H1 (cell line): ENCODE data around the gene GINS2.

ENCODE experiments used
- BRCA1 ChIP-seq: IDR thresholded peaks from 2 replicates; pipeline ENCODE4 v1.6.1; 2012; ENCODE audit warnings: low read depth, low read length, improper control_type of control experiment
- CREB1 ChIP-seq: IDR thresholded peaks from 2 replicates; pipeline ENCODE4 v1.6.1; 2012; ENCODE audit warnings: inconsistent platforms
- CTCF ChIP-seq, 3 experiments: IDR thresholded peaks; 1 replicate in 2 of 3; 2 replicates in 1 of 3; pipeline versions ENCODE4 v1.5.1 to v1.6.1; 2011; ENCODE audit warnings: low read length in 3 of 3, mild to moderate bottlenecking in 3 of 3, inconsistent platforms in 2 of 3, low read depth in 1 of 3, moderate library complexity in 1 of 3; ENCODE audit not compliant: insufficient read depth in 1 of 3; ENCODE audit errors: control extremely low read depth in 1 of 3
- EGR1 ChIP-seq: IDR thresholded peaks from 2 replicates; pipeline ENCODE4 v1.6.1; 2011; ENCODE audit warnings: low read depth, low read length, borderline replicate concordance
- EZH2 ChIP-seq: fragments of 200-600 bp; sonication (generic); IDR thresholded peaks from 2 replicates; pipeline ENCODE4 v1.7.1; 2012; ENCODE audit warnings: low read depth, mild to moderate bottlenecking, moderate library complexity, low read length, inconsistent platforms; ENCODE audit not compliant: severe bottlenecking
- NRF1 ChIP-seq: IDR thresholded peaks from 2 replicates; pipeline ENCODE4 v1.6.1; 2011; ENCODE audit warnings: mild to moderate bottlenecking, low read depth, low read length, improper control_type of control experiment
- POLR2A ChIP-seq, 2 experiments: IDR thresholded peaks; 1 replicate in 1 of 2; 2 replicates in 1 of 2; pipeline ENCODE4 v1.6.1; 2011; ENCODE audit warnings: low read depth in 2 of 2, low read length in 2 of 2, mild to moderate bottlenecking in 2 of 2; ENCODE audit errors: control extremely low read depth in 1 of 2
- RAD21 ChIP-seq, 2 experiments: IDR thresholded peaks in 1 of 2; conservative IDR thresholded peaks in 1 of 2; 2 replicates each; pipeline ENCODE4 v1.6.1; 2011; ENCODE audit warnings: low read depth in 2 of 2, low read length in 2 of 2, improper control_type of control experiment in 1 of 2, inconsistent platforms in 1 of 2, mild to moderate bottlenecking in 1 of 2, moderate library complexity in 1 of 2
- RBBP5 ChIP-seq: IDR thresholded peaks from 2 replicates; pipeline ENCODE4 v1.7.1; 2012; ENCODE audit warnings: low read depth, mild to moderate bottlenecking, inconsistent platforms, low read length, moderate library complexity, borderline replicate concordance
- SIN3A ChIP-seq, 2 experiments: IDR thresholded peaks in 1 of 2; conservative IDR thresholded peaks in 1 of 2; 2 replicates each; pipeline ENCODE4 v1.6.1; 2011 to 2012; ENCODE audit warnings: low read length in 2 of 2, improper control_type of control experiment in 1 of 2, low read depth in 1 of 2, mild to moderate bottlenecking in 1 of 2
- SP1 ChIP-seq: IDR thresholded peaks from 2 replicates; pipeline ENCODE4 v1.6.1; 2011; ENCODE audit warnings: low read depth, low read length
- TAF1 ChIP-seq: IDR thresholded peaks from 2 replicates; pipeline ENCODE4 v1.6.1; 2011; ENCODE audit warnings: mild to moderate bottlenecking, low read depth, low read length
- TF ChIP-seq, protein P1 (sequence below): IDR thresholded peaks from 2 replicates; pipeline ENCODE4 v1.6.1; 2012; ENCODE audit warnings: inconsistent platforms
- TF ChIP-seq, protein P2 (sequence below): IDR thresholded peaks from 2 replicates; pipeline ENCODE4 v1.6.1; 2011; ENCODE audit warnings: low read length, improper control_type of control experiment

DNA sequence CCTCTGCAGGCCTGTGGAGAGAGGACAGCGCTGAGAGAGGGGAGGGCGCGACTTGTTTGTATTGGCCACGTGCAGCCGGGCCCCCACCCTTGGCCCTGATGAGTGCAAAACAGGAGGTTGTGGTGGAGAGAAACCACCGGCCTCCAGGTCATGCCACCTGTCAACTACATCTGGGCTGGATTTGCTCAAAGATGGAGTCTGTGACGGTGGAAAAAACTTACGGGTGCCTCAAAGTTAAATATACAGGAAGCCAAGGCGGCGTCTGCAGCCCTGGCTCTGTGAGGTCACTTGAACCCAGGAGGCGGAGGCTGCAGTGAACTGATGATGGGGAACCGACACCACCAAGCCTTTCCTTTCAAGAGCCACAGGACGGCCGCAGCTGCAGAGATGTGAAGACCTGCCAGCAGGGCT is 46.5 kb upstream of the GINS2 start:
- no peak for TF ChIP-seq BRCA1
- no peak for TF ChIP-seq CTCF (IDR thresholded peaks at IDR 0.05; ENCODE audit: control extremely low read depth in 1 of 3, insufficient read depth in 1 of 3, low read depth in 1 of 3, low read length in 3 of 3)
- TF ChIP-seq EZH2, result no peak
- TF ChIP-seq RAD21 (IDR thresholded peaks at IDR 0.05 in 1 of 2, conservative IDR thresholded peaks at IDR 0.05 in 1 of 2; ENCODE audit: low read depth in 2 of 2, low read length in 2 of 2), result no peak
- TF ChIP-seq POLR2A (IDR thresholded peaks at IDR 0.05; ENCODE audit: control extremely low read depth in 1 of 2, low read depth in 2 of 2, low read length in 2 of 2), result no peak
- no peak for TF ChIP-seq SP1
- TF ChIP-seq TAF1, result no peak
- TF ChIP-seq, protein P1, sequence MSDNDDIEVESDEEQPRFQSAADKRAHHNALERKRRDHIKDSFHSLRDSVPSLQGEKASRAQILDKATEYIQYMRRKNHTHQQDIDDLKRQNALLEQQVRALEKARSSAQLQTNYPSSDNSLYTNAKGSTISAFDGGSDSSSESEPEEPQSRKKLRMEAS, result no peak
- no peak for TF ChIP-seq SIN3A (conservative IDR thresholded peaks at IDR 0.05 in 1 of 2, IDR thresholded peaks at IDR 0.05 in 1 of 2; ENCODE audit: low read depth in 1 of 2, low read length in 2 of 2)
- TF ChIP-seq NRF1, result no peak
- TF ChIP-seq RBBP5, result no peak
- TF ChIP-seq EGR1, result no peak
- TF ChIP-seq CREB1, result no peak
- TF ChIP-seq, protein P2, sequence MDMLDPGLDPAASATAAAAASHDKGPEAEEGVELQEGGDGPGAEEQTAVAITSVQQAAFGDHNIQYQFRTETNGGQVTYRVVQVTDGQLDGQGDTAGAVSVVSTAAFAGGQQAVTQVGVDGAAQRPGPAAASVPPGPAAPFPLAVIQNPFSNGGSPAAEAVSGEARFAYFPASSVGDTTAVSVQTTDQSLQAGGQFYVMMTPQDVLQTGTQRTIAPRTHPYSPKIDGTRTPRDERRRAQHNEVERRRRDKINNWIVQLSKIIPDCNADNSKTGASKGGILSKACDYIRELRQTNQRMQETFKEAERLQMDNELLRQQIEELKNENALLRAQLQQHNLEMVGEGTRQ, result no peak
